ENCODE measurements around the gene LRRC8D.

- TF ChIP-seq CTCF (IDR thresholded peaks at IDR 0.05) (no peak), POLR2A (IDR thresholded peaks at IDR 0.05) (no peak)
Observed at GRCh38 chr1:89942825-89943658, 122.2 kb downstream of the LRRC8D start.
